NB4 (cell line): Measurements from ENCODE around the gene MFSD6.

ENCODE experiments used
- CTCF ChIP-seq: IDR thresholded peaks from one replicate; pipeline ENCODE4 v1.5.1; 2012; ENCODE audit warnings: low read depth, low read length
- MAX ChIP-seq: IDR thresholded peaks from 2 replicates; pipeline ENCODE4 v1.6.1; 2011; ENCODE audit warnings: low read depth, low read length
- MYC ChIP-seq: IDR thresholded peaks from 2 replicates; pipeline ENCODE4 v1.6.1; 2011; ENCODE audit warnings: low read depth, low read length
- POLR2A ChIP-seq: IDR thresholded peaks from 2 replicates; pipeline ENCODE4 v1.6.1; 2011; ENCODE audit warnings: mild to moderate bottlenecking; ENCODE audit not compliant: insufficient read length; ENCODE audit errors: extremely low read depth

DNA sequence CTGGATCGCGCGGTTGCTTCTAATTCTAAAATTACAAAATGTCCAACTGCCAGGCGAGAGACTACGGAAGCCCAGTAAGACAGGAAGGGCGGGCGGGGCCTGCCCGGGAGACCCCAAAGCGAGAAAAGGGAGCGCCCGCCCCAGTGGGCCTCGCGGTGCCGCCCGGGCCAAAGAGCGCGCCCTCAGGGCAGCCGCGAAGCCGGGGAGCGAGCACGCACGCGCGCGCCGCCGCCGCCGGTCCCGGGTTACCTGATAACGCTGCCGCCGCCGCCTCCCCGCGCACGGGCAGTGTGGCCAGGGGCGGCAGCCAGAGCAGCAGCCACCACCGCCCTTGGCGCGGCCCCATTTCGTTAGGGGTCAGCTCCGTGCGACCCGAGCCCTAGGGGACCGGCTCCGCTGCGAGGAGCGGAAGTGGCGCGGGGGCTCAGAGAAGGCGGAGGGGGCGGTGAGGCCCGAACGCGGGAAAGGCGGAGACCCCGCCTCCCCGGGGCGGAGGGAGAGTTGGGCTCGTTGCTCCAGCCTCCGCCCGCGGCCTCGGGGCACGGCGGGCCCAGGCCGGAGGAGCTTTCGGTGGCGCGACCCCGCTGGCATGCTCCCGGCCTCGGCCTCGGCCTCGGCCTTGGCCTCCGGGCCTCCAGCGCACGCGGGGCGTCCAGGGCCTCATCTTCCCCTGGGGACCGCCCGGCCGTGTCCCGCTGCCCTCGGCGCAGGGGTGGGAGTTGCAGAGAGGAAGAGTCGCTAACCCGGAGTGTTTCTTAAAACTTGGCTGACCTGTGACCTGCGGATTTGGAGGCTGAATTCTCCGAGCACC, 126.4 kb downstream of the MFSD6 start, which contains the start of gene NEMP2:
- TF ChIP-seq CTCF: no peak
- peak; percentile 57 for TF ChIP-seq MAX
- TF ChIP-seq POLR2A: peak; percentile 60
- TF ChIP-seq MYC: peak; percentile 60
